Prostate gland (tissue), 2 donors: ENCODE results near the gene RGS18. TPM values are rescaled to one million over a fixed set of nuclear protein-coding genes. Genes with fewer than 3 reads are reported as not detected.
"Not testable (repeated sequence)": the region's sequence is repeated elsewhere in the genome, so short reads cannot be mapped to it uniquely, and the experiment has no call there.

Experiments used
- DNase-seq: peaks from one replicate; pipeline ENCODE4 v3.0.0-alpha.2; 2019; ENCODE audit warnings: low spot score
- H3K27ac ChIP-seq, 2 donors: fragments of 200-600 bp; sonication (generic); 2 replicates each; pipeline ENCODE4 v1.5.1; 2017 to 2019
- H3K27me3 ChIP-seq: fragments of 200-600 bp; sonication (generic); replicated peaks from 2 replicates; pipeline ENCODE4 v1.5.1; 2019; ENCODE audit not compliant: insufficient read depth
- H3K36me3 ChIP-seq, 2 donors: fragments of 200-600 bp; sonication (generic); 1 replicate in 1 of 2; 2 replicates in 1 of 2; pipeline versions ENCODE4 v1.5.1 to v1.8.1; 2017 to 2019
- H3K4me1 ChIP-seq: fragments of 200-600 bp; sonication (generic); replicated peaks from 2 replicates; pipeline ENCODE4 v1.5.1; 2019
- H3K4me3 ChIP-seq, 2 donors: fragments of 200-600 bp; sonication (generic); 2 replicates each; pipeline ENCODE4 v1.5.1; 2017 to 2019
- H3K9me3 ChIP-seq: fragments of 200-600 bp; sonication (generic); 2 replicates; pipeline ENCODE4 v1.5.1; 2017
- CTCF ChIP-seq, 4 experiments: fragments of 200-600 bp in 2 of 4; fragments of 450-650 bp in 2 of 4; sonication (generic) in 2 of 4; IDR thresholded peaks; 1 replicate in 3 of 4; 2 replicates in 1 of 4; pipeline ENCODE4 v1.5.1; 2016 to 2019; ENCODE audit warnings: antibody characterized with exemption in 4 of 4, mild to moderate bottlenecking in 2 of 4, moderate library complexity in 2 of 4
- POLR2A ChIP-seq: fragments of 450-650 bp; IDR thresholded peaks from one replicate; pipeline ENCODE4 v1.6.1; 2016; ENCODE audit warnings: antibody characterized with exemption, mild to moderate bottlenecking
- POLR2AphosphoS5 ChIP-seq: sonication (generic); formaldehyde crosslinking; IDR thresholded peaks from one replicate; pipeline ENCODE4 v1.6.1; 2017; ENCODE audit warnings: antibody characterized with exemption
- WGBS: methylation state at CpG from one replicate; pipeline ENCODE4 v1.1.5; 2018; 5-methylcytosine and 5-hydroxymethylcytosine counted together
- intact Hi-C: fragments of 100-400 bp; cut with DNase I; formaldehyde crosslinking; loops from one replicate; pipeline ENCODE4 v1.14.2; 2022
- total RNA-seq, 2 donors: library from RNA; depleted of rRNA; stranded (reverse); fragments of >200 nt; gene quantifications; one replicate each; pipeline ENCODE4 v1.1.0, GENCODE V29; 2016

Gene RGS18
- total RNA-seq, 2 donors from 2014 or later = 0.64 to 1.2 TPM

GRCh38 chr1:192122668-192123067 lies 35.6 kb upstream of the RGS18 start:
- no peaks in the 10 kb centered on the region for H3K4me1 ChIP-seq
- DNase-seq = no peak
- TF ChIP-seq POLR2A = no peak
- TF ChIP-seq CTCF (IDR thresholded peaks at IDR 0.05) = no peak
- no peaks in the 10 kb centered on the region for H3K36me3 ChIP-seq
- H3K9me3 ChIP-seq = no peaks in the 10 kb centered on the region
- H3K27me3 ChIP-seq = no peaks in the 10 kb centered on the region
- intact Hi-C loops = no loop called here
- H3K27ac ChIP-seq = no peak overlapping the region
- no peak overlapping the region for H3K4me3 ChIP-seq

DNA sequence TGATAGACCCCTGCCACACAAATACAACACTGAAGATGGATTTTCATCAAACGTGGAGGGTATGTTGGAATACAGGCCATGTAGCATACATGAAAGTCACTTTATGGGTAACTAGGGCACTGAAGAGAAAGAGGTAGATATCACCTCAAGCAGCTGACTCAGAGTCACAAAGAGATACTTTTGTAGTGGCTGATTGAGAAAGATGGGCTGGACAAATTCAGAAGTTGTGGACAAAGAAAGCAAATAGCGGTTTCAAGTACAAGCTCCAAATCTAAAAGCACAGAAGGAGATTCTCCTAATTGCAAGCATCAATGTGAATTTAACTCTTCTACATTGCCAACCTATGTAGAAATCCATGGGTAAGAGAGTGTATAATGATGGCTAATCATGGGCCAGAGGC lies 35.0 kb upstream of the RGS18 start:
- Histone ChIP-seq H3K9me3 (no peaks in the 10 kb centered on the region), H3K4me3 (no peak overlapping the region), H3K27ac (no peak overlapping the region), H3K27me3 (no peaks in the 10 kb centered on the region), H3K4me1 (no peaks in the 10 kb centered on the region), H3K36me3 (no peaks in the 10 kb centered on the region)
- DNase-seq = no peak
- TF ChIP-seq POLR2AphosphoS5 = no peak
- TF ChIP-seq POLR2A = no peak
- no peak for TF ChIP-seq CTCF (IDR thresholded peaks at IDR 0.05)
- intact Hi-C loops = no loop called here
- WGBS = 94% methylated on average over 2 of the region's 2 CpGs

DNA sequence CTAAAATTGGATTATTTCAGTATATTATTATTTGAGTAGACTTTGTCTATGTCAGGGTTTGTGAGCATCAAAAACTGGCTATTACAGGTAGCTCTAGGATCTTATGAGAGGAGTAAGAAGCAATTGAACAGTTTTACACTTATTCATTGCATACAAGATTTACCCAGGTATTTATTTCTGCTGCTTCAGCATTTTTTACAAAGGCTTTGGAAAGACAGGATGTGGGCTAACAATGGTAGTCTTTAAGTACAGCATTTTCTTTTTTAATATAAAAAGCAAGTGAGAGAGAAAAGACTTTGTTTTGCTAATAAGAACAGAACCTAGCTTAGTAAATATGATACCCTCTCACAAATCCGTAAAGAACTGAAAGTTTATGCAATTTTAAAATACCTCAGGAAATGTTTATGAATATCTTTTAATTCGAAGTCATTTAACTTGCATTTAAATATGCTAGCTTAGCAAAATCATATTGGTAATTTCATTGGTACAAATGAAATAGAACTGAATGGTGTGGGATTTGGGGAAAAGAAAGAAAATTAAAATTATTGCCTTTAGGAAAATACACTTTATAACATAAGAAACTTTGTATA lies 32.1 kb upstream of the RGS18 start:
- no peak overlapping the region for H3K4me3 ChIP-seq
- H3K36me3 ChIP-seq = no peaks in the 10 kb centered on the region
- intact Hi-C loops = no loop called here
- H3K9me3 ChIP-seq = no peaks in the 10 kb centered on the region
- 52% methylated on average over 2 of the region's 2 CpGs for WGBS
- no peak for DNase-seq
- H3K27ac ChIP-seq = no peak overlapping the region
- H3K4me1 ChIP-seq = no peaks in the 10 kb centered on the region
- TF ChIP-seq CTCF (IDR thresholded peaks at IDR 0.05) = no peak
- TF ChIP-seq POLR2AphosphoS5 = no peak
- TF ChIP-seq POLR2A = no peak
- H3K27me3 ChIP-seq = no peaks in the 10 kb centered on the region

DNA sequence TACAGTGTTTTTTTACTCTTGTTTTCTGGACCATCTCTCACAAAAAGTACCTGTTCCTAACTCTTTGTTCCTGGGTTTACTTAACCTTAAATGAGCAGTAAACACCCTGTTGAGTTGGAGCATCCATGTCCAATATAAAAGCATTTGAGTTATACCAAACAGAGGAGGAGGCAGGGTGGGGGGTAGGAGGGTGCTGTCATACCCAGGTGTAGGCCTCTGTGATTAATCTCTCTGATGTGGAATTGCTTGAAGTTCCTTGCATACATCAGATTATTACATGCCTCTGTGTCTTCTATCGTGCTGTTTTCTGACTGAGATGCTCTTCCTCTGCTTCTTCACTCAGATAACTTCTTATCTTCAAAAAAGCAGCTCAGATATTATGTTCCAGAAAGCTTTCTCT lies 28.1 kb upstream of the RGS18 start:
- Histone ChIP-seq H3K36me3 (no peaks in the 10 kb centered on the region), H3K27ac (no peak overlapping the region), H3K27me3 (no peaks in the 10 kb centered on the region), H3K9me3 (no peaks in the 10 kb centered on the region), H3K4me3 (no peak overlapping the region), H3K4me1 (no peaks in the 10 kb centered on the region)
- 91% methylated on average over 1 of the region's 1 CpG for WGBS
- no peak for TF ChIP-seq POLR2AphosphoS5
- no peak for TF ChIP-seq CTCF (IDR thresholded peaks at IDR 0.05)
- TF ChIP-seq POLR2A = no peak
- intact Hi-C loops = no loop called here
- no peak for DNase-seq

GRCh38 chr1:192130865-192131264 lies 27.4 kb upstream of the RGS18 start:
- intact Hi-C loops, H3K4me1 ChIP-seq, H3K27me3 ChIP-seq, H3K9me3 ChIP-seq, H3K4me3 ChIP-seq, DNase-seq, H3K27ac ChIP-seq, H3K36me3 ChIP-seq: not testable (repeated sequence)
- 91% methylated on average over 5 of the region's 5 CpGs for WGBS
